ENCODE measurements around the gene BBX. TPM values are rescaled to one million over a fixed set of nuclear protein-coding genes. Genes with fewer than 3 reads are reported as not detected.

Gene BBX
- total RNA-seq, 1 donor from 2014 or later: 51.6 TPM

DNA sequence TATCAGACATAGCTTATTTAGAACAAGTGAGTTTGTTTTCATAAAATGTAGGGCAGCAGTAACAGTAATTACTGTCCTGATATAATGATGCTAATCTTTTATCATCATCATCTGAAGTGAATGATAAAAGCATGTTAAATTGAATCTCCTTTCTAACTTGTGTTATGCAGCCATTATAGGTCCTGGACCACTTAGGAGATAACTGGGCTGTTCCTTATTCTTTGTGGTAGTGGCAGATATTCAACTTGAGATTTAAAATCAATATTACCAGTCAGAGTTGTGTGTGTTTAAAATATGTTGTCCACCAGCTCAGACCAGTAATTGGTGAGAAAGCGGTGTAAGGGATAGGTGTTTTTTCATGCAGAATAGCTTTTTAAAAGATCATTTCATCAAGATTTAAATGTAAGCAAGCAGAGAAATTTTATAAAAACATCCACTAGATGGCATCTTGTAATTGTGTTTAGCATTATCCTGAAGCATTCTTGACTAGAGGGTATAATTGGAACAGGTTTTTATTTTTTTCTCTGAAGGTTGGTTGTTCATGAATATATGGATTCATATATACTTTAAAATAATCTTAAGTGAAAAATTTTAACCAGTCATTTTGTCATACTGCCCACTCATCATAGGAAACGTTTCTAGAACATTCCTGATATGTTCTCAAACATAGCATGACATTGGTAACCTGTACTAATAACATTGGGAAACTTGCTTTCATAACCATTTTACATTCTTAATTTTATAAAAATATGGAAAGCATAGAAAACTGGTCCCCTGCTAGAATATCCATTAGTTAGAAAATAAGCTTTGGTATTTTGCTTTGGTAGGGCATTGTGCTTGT is 153.9 kb downstream of the BBX start:
- peaks cover 38% of the 10 kb centered on the region for H3K4me1 Mint-ChIP-seq
- TF ChIP-seq, protein P1, sequence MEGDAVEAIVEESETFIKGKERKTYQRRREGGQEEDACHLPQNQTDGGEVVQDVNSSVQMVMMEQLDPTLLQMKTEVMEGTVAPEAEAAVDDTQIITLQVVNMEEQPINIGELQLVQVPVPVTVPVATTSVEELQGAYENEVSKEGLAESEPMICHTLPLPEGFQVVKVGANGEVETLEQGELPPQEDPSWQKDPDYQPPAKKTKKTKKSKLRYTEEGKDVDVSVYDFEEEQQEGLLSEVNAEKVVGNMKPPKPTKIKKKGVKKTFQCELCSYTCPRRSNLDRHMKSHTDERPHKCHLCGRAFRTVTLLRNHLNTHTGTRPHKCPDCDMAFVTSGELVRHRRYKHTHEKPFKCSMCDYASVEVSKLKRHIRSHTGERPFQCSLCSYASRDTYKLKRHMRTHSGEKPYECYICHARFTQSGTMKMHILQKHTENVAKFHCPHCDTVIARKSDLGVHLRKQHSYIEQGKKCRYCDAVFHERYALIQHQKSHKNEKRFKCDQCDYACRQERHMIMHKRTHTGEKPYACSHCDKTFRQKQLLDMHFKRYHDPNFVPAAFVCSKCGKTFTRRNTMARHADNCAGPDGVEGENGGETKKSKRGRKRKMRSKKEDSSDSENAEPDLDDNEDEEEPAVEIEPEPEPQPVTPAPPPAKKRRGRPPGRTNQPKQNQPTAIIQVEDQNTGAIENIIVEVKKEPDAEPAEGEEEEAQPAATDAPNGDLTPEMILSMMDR (conservative IDR thresholded peaks at IDR 0.05): peak; percentile 77
- no peak overlapping the region for H3K4me3 Mint-ChIP-seq
- H3K27ac Mint-ChIP-seq (ENCODE audit: unreplicated experiment): no peak overlapping the region
- H3K27me3 Mint-ChIP-seq (ENCODE audit: low read depth): no peaks in the 10 kb centered on the region
- peaks cover 7% of the 10 kb centered on the region for H3K36me3 Mint-ChIP-seq (ENCODE audit: low read depth)
- peaks cover 6% of the 10 kb centered on the region for H3K9me3 Mint-ChIP-seq
- DNase-seq (ENCODE audit: low read depth, low spot score): no peak

DNA sequence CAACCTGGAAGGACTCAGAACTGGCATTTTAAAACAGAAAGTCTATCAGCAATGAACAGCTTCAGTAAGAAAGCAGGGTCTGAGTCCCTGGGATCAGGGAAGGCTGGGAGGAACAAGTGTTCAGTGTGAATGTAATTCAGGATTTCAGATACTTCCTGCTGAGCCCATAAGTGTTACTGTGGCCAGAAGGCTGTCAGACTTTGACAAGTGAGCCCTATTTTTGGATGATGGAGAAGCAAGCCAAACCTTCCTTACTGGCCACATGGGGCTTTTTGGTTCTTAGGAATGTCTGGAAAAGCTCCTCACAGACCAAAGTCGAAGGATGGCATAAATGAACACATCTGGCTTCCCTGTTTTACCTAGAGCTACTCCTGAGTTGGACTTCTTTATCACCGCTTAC is 157.2 kb downstream of the BBX start:
- Mint-ChIP-seq H3K27ac (ENCODE audit: unreplicated experiment) (no peak overlapping the region), H3K4me3 (no peak overlapping the region), H3K27me3 (ENCODE audit: low read depth) (no peaks in the 10 kb centered on the region), H3K36me3 (ENCODE audit: low read depth) (peaks cover 7% of the 10 kb centered on the region), H3K9me3 (peaks cover 6% of the 10 kb centered on the region), H3K4me1 (peaks cover 37% of the 10 kb centered on the region)
- no peak for DNase-seq (ENCODE audit: low read depth, low spot score)
- TF ChIP-seq, protein P1 (conservative IDR thresholded peaks at IDR 0.05): no peak

DNA sequence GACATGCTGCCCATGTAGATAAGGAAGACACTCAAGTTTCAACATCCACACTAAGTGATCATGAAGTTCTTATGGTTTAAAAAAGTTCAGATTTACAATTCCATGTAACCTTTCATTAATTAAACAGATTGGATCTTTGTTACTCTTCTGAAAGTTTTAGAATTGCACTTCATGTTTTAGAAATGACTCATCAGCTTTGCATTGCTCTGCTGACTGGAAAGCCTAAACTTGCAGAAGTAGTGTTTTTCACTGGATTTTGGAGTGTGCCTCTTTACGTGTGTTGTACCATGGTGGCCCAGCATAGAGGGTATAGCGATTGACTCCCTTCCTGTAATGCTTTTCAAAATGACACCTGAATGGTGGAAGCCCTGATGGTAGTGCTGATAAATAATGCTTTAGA is 157.9 kb downstream of the BBX start:
- Mint-ChIP-seq H3K4me3 (no peak overlapping the region), H3K4me1 (peaks cover 37% of the 10 kb centered on the region), H3K27ac (ENCODE audit: unreplicated experiment) (no peak overlapping the region), H3K36me3 (ENCODE audit: low read depth) (peaks cover 7% of the 10 kb centered on the region), H3K27me3 (ENCODE audit: low read depth) (no peaks in the 10 kb centered on the region), H3K9me3 (peaks cover 6% of the 10 kb centered on the region)
- TF ChIP-seq, protein P1 (conservative IDR thresholded peaks at IDR 0.05): no peak
- DNase-seq (ENCODE audit: low read depth, low spot score): no peak

DNA sequence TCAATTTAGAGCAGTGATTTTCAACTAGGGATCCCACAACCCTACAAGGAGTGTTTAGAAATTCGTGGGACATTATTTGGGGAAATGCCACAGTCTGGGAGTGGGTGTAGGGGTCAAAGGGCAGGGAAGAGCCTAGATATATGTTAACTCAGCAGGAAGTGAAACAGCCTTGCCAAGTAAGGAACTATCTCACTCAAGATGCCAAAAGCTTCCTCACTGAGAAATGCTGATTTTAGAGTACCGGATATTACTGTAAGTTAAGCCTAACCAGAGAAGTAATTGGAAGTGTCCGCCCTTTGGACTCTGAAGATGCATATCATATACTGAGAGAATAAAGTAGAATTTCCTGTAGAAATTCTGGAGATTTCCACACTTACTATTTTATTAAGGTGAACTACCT is 158.6 kb downstream of the BBX start:
- peaks cover 39% of the 10 kb centered on the region for H3K4me1 Mint-ChIP-seq
- H3K4me3 Mint-ChIP-seq: no peak overlapping the region
- H3K9me3 Mint-ChIP-seq: peaks cover 6% of the 10 kb centered on the region
- H3K27ac Mint-ChIP-seq (ENCODE audit: unreplicated experiment): no peak overlapping the region
- H3K36me3 Mint-ChIP-seq (ENCODE audit: low read depth): peaks cover 7% of the 10 kb centered on the region
- no peaks in the 10 kb centered on the region for H3K27me3 Mint-ChIP-seq (ENCODE audit: low read depth)
- DNase-seq (ENCODE audit: low read depth, low spot score): no peak
- TF ChIP-seq, protein P1 (conservative IDR thresholded peaks at IDR 0.05): no peak

DNA sequence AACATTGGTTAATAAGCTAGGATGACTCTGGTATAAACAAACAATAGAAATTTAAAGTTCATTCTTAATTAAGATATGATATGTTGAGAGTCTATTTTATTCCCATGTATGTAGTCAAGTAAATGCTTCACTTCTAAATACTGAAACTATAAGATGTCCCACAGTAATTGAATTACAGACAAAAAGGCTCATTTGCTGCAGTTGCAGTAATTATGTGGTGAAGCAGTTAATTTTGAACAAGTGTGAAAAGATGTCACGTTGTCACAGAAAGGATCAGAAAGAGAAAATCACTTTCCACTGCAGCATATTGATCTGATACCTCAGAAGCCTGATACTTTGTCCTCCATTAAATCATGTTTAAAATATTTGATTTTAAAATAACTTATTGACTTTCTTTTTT is 159.8 kb downstream of the BBX start:
- H3K27me3 Mint-ChIP-seq (ENCODE audit: low read depth): no peaks in the 10 kb centered on the region
- peaks cover 6% of the 10 kb centered on the region for H3K9me3 Mint-ChIP-seq
- DNase-seq (ENCODE audit: low read depth, low spot score): no peak
- TF ChIP-seq, protein P1 (conservative IDR thresholded peaks at IDR 0.05): no peak
- no peak overlapping the region for H3K4me3 Mint-ChIP-seq
- peaks cover 7% of the 10 kb centered on the region for H3K36me3 Mint-ChIP-seq (ENCODE audit: low read depth)
- no peak overlapping the region for H3K27ac Mint-ChIP-seq (ENCODE audit: unreplicated experiment)
- H3K4me1 Mint-ChIP-seq: peaks cover 36% of the 10 kb centered on the region
